Activated naive CD4-positive, alpha-beta T cell treated with anti-CD3 and anti-CD28 coated beads, Interleukin-2, amount 50 U/mL, for 16 hours (primary cell): ENCODE results near the gene PAK1IP1.
"Not testable (repeated sequence)": the region's sequence is repeated elsewhere in the genome, so short reads cannot be mapped to it uniquely, and the experiment has no call there.

Experiments used
- DNase-seq: peaks from one replicate; pipeline ENCODE4 v3.0.0-alpha.2; 2020

Gene PAK1IP1

GRCh38 chr6:10692965-10693538 is 1.7 kb upstream of the PAK1IP1 start:
- no peak for DNase-seq

- DNase-seq: no peak
These were observed 400 bp downstream of the PAK1IP1 start for GRCh38 chr6:10695086-10695657.

- no peak for DNase-seq
These were observed 1.9 kb downstream of the PAK1IP1 start for GRCh38 chr6:10696655-10697054.

GRCh38 chr6:10713962-10714361 is 19.2 kb downstream of the PAK1IP1 start:
- no peak for DNase-seq

- DNase-seq: peak; percentile 32
These were observed 24.7 kb downstream of the PAK1IP1 start for GRCh38 chr6:10719296-10719963.

GRCh38 chr6:10719964-10720264 is 25.1 kb downstream of the PAK1IP1 start:
- DNase-seq: no peak

GRCh38 chr6:10720265-10720959 is 25.6 kb downstream of the PAK1IP1 start:
- DNase-seq: peak; percentile 54

- DNase-seq: not testable (repeated sequence)
These were observed 26.4 kb downstream of the PAK1IP1 start for GRCh38 chr6:10720960-10721849.

- no peak for DNase-seq
These were observed 27.2 kb downstream of the PAK1IP1 start for GRCh38 chr6:10721850-10722569.

GRCh38 chr6:10722570-10722819 is 27.7 kb downstream of the PAK1IP1 start:
- DNase-seq: no peak

- peak; percentile 83 for DNase-seq
These were observed 28.2 kb downstream of the PAK1IP1 start, which contains the start of gene TMEM14C for GRCh38 chr6:10722820-10723566. Gene TMEM14C, plus strand, starts transcription at chr6:10723070. Its CDS starts 1,544 bp downstream, at chr6:10724614.

GRCh38 chr6:10723567-10723881 is 28.8 kb downstream of the PAK1IP1 start:
- no peak for DNase-seq

- DNase-seq: no peak
These were observed 30.3 kb downstream of the PAK1IP1 start for GRCh38 chr6:10725044-10725443.

- no peak for DNase-seq
These were observed 30.9 kb downstream of the PAK1IP1 start for GRCh38 chr6:10725716-10726115.

- no peak for DNase-seq
These were observed 35.5 kb downstream of the PAK1IP1 start for GRCh38 chr6:10730254-10730653.

GRCh38 chr6:10733151-10733715 is 38.5 kb downstream of the PAK1IP1 start:
- DNase-seq: no peak

- DNase-seq: no peak
These were observed 39.1 kb downstream of the PAK1IP1 start for GRCh38 chr6:10733863-10734262.

GRCh38 chr6:10736731-10737130 is 42.0 kb downstream of the PAK1IP1 start:
- no peak for DNase-seq

- no peak for DNase-seq
These were observed 45.3 kb downstream of the PAK1IP1 start for GRCh38 chr6:10740061-10740460.

- DNase-seq: not testable (repeated sequence)
These were observed 46.9 kb downstream of the PAK1IP1 start for GRCh38 chr6:10741643-10742042.

- DNase-seq: no peak
These were observed 47.5 kb downstream of the PAK1IP1 start for GRCh38 chr6:10742251-10742650.

GRCh38 chr6:10743515-10743914 is 48.7 kb downstream of the PAK1IP1 start:
- DNase-seq: no peak
